Measurements from ENCODE around the gene STAB2.
A peak's percentile ranks its signal among the peaks of the same experiment; 100 is the strongest.

STAB2 gene

GRCh38 chr12:103691063-103691462 is 104.0 kb downstream of the STAB2 start:
- Histone ChIP-seq H3K36me3 (replicated peaks; ENCODE audit: low read depth, low read length) (no peaks in the 10 kb centered on the region), H3K27ac (ENCODE audit: low read length) (no peak overlapping the region), H3K4me2 (ENCODE audit: low read length) (no peak overlapping the region), H3K4me1 (ENCODE audit: low read length) (peaks cover 41% of the 10 kb centered on the region), H3K9ac (ENCODE audit: low read length) (no peak overlapping the region), H3K27me3 (ENCODE audit: low read depth, low read length) (no peaks in the 10 kb centered on the region), H2AFZ (ENCODE audit: low read depth, low read length) (no peak overlapping the region), H3K4me3 (ENCODE audit: low read length) (no peak overlapping the region), H4K20me1 (ENCODE audit: insufficient read depth, low read length) (no peaks in the 10 kb centered on the region), H3K9me3 (ENCODE audit: insufficient read depth, low read length) (no peaks in the 10 kb centered on the region), H3K79me2 (ENCODE audit: low read length) (no peaks in the 10 kb centered on the region)
- TF ChIP-seq CTCF (IDR thresholded peaks at IDR 0.05; ENCODE audit: low read depth, low read length) (no peak), EZH2phosphoT487 (IDR thresholded peaks at IDR 0.05; ENCODE audit: low read depth) (no peak)

GRCh38 chr12:103696101-103696500 is 109.0 kb downstream of the STAB2 start:
- Histone ChIP-seq H3K9me3 (ENCODE audit: insufficient read depth, low read length) (no peaks in the 10 kb centered on the region), H3K4me2 (ENCODE audit: low read length) (peak overlapping the region; percentile 29; the same call in 1 of the 2 replicates), H3K36me3 (replicated peaks; ENCODE audit: low read depth, low read length) (no peaks in the 10 kb centered on the region), H3K4me1 (ENCODE audit: low read length) (peaks cover 35% of the 10 kb centered on the region), H3K79me2 (ENCODE audit: low read length) (no peaks in the 10 kb centered on the region), H2AFZ (ENCODE audit: low read depth, low read length) (no peak overlapping the region; the same call in 1 of the 2 replicates), H3K27ac (ENCODE audit: low read length) (no peak overlapping the region), H3K4me3 (ENCODE audit: low read length) (no peak overlapping the region), H3K9ac (ENCODE audit: low read length) (no peak overlapping the region), H4K20me1 (ENCODE audit: insufficient read depth, low read length) (no peaks in the 10 kb centered on the region), H3K27me3 (ENCODE audit: low read depth, low read length) (peaks cover 12% of the 10 kb centered on the region; the same call in 1 of the 2 replicates)
- TF ChIP-seq CTCF (IDR thresholded peaks at IDR 0.05; ENCODE audit: low read depth, low read length): no peak
- no peak for TF ChIP-seq EZH2phosphoT487 (IDR thresholded peaks at IDR 0.05; ENCODE audit: low read depth)

- H3K27me3 ChIP-seq (ENCODE audit: low read depth, low read length): peaks cover 12% of the 10 kb centered on the region; the same call in 1 of the 2 replicates
- H4K20me1 ChIP-seq (ENCODE audit: insufficient read depth, low read length): no peaks in the 10 kb centered on the region
- no peak overlapping the region for H3K27ac ChIP-seq (ENCODE audit: low read length)
- H3K4me3 ChIP-seq (ENCODE audit: low read length): peak overlapping the region; percentile 40
- no peak overlapping the region for H3K9ac ChIP-seq (ENCODE audit: low read length)
- H3K4me1 ChIP-seq (ENCODE audit: low read length): peaks cover 35% of the 10 kb centered on the region
- H3K36me3 ChIP-seq (replicated peaks; ENCODE audit: low read depth, low read length): no peaks in the 10 kb centered on the region
- no peaks in the 10 kb centered on the region for H3K79me2 ChIP-seq (ENCODE audit: low read length)
- no peaks in the 10 kb centered on the region for H3K9me3 ChIP-seq (ENCODE audit: insufficient read depth, low read length)
- no peak overlapping the region for H2AFZ ChIP-seq (ENCODE audit: low read depth, low read length)
- TF ChIP-seq EZH2phosphoT487 (IDR thresholded peaks at IDR 0.05; ENCODE audit: low read depth) (no peak), CTCF (IDR thresholded peaks at IDR 0.05; ENCODE audit: low read depth, low read length) (no peak)
- peak overlapping the region; percentile 69 for H3K4me2 ChIP-seq (ENCODE audit: low read length)
Observed at GRCh38 chr12:103697971-103698751, 111.1 kb downstream of the STAB2 start.

- Histone ChIP-seq H3K27ac (ENCODE audit: low read length) (no peak overlapping the region), H3K4me2 (ENCODE audit: low read length) (peak overlapping the region; percentile 69)
Observed at GRCh38 chr12:103698752-103699560, 111.9 kb downstream of the STAB2 start.

More at GRCh38 chr12:103698752-103699560, 111.9 kb downstream of the STAB2 start:
- Histone ChIP-seq H3K36me3 (replicated peaks; ENCODE audit: low read depth, low read length) (no peaks in the 10 kb centered on the region), H4K20me1 (ENCODE audit: insufficient read depth, low read length) (no peaks in the 10 kb centered on the region), H3K27me3 (ENCODE audit: low read depth, low read length) (peaks cover 12% of the 10 kb centered on the region; the same call in 1 of the 2 replicates), H3K4me1 (ENCODE audit: low read length) (peaks cover 35% of the 10 kb centered on the region), H2AFZ (ENCODE audit: low read depth, low read length) (no peak overlapping the region), H3K79me2 (ENCODE audit: low read length) (no peaks in the 10 kb centered on the region), H3K9me3 (ENCODE audit: insufficient read depth, low read length) (no peaks in the 10 kb centered on the region), H3K9ac (ENCODE audit: low read length) (no peak overlapping the region), H3K4me3 (ENCODE audit: low read length) (peak overlapping the region; percentile 40)
- TF ChIP-seq CTCF (IDR thresholded peaks at IDR 0.05; ENCODE audit: low read depth, low read length) (no peak), EZH2phosphoT487 (IDR thresholded peaks at IDR 0.05; ENCODE audit: low read depth) (no peak)
